ENCODE data around the gene INTS15.
A peak's percentile ranks its signal among the peaks of the same experiment; 100 is the strongest.

INTS15 gene

DNA sequence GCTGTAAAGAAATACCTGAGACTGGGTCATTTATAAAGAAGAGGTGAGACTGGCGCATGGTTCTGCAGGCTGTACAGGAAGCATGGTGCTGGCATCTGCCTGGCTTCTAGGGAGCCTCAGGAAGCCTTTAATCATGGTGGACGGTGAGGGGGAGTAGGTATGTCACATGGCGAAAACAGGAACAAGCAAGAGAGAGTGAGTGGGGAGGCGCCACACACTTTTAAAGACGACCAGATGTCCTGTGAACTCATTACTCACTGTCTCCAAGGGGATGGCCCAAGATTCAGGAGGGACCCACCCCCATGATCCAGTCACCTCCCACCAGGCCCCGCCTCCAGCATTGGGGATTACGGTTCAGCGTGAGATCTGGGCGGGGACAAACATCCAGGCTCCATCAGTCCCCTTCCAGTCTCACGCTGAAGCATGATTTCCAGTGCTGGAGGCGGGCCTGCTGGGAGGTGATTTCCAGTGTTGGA, 50.5 kb downstream of the INTS15 start:
- DNase-seq (peak; percentile 18), ATAC-seq (ENCODE audit: insufficient read depth, low read depth) (no peak)
- peaks cover 59% of the 10 kb centered on the region for H4K20me1 ChIP-seq (ENCODE audit: insufficient read depth, low read length)
- no peaks in the 10 kb centered on the region for H3K27me3 ChIP-seq (ENCODE audit: insufficient read depth, low read length, poor library complexity)
- H3K79me2 ChIP-seq (ENCODE audit: insufficient read depth, low read length): peaks cover 67% of the 10 kb centered on the region
- H3K36me3 ChIP-seq (ENCODE audit: insufficient read depth, low read length): peaks cover 68% of the 10 kb centered on the region
- H2AFZ ChIP-seq (ENCODE audit: low read depth, low read length): no peak overlapping the region
- peak overlapping the region; percentile 32; the same call in 1 of the 2 replicates for H3K27ac ChIP-seq (ENCODE audit: low read length)
- no peaks in the 10 kb centered on the region for H3K9me3 ChIP-seq (ENCODE audit: insufficient read depth, low read length, severe bottlenecking)
- H3K4me1 ChIP-seq (ENCODE audit: insufficient read depth, low read length): peaks cover 38% of the 10 kb centered on the region
- H3K9ac ChIP-seq (ENCODE audit: low read depth, low read length): no peak overlapping the region
- TF ChIP-seq EZH2 (IDR thresholded peaks at IDR 0.05; ENCODE audit: borderline replicate concordance, low read depth, low read length, severe bottlenecking): no peak
- TF ChIP-seq, protein P1, sequence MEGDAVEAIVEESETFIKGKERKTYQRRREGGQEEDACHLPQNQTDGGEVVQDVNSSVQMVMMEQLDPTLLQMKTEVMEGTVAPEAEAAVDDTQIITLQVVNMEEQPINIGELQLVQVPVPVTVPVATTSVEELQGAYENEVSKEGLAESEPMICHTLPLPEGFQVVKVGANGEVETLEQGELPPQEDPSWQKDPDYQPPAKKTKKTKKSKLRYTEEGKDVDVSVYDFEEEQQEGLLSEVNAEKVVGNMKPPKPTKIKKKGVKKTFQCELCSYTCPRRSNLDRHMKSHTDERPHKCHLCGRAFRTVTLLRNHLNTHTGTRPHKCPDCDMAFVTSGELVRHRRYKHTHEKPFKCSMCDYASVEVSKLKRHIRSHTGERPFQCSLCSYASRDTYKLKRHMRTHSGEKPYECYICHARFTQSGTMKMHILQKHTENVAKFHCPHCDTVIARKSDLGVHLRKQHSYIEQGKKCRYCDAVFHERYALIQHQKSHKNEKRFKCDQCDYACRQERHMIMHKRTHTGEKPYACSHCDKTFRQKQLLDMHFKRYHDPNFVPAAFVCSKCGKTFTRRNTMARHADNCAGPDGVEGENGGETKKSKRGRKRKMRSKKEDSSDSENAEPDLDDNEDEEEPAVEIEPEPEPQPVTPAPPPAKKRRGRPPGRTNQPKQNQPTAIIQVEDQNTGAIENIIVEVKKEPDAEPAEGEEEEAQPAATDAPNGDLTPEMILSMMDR (IDR thresholded peaks at IDR 0.05; ENCODE audit: borderline replicate concordance, extremely low read depth, low read length, poor library complexity, severe bottlenecking): no peak
- 0 out of 2 replicates have a peak overlapping the region, but pooled peaks have one; percentile 13 for H3K4me2 ChIP-seq (ENCODE audit: insufficient read depth, low read length)
- no peak overlapping the region for H3K4me3 ChIP-seq (ENCODE audit: low read depth in 1 of 2, low read length in 2 of 2)

GRCh38 chr7:6641305-6642035, 51.6 kb downstream of the INTS15 start:
- no peak overlapping the region for H3K4me2 ChIP-seq (ENCODE audit: insufficient read depth, low read length)
- peaks cover 75% of the 10 kb centered on the region for H3K36me3 ChIP-seq (ENCODE audit: insufficient read depth, low read length)
- TF ChIP-seq, protein P1 (IDR thresholded peaks at IDR 0.05; ENCODE audit: borderline replicate concordance, extremely low read depth, low read length, poor library complexity, severe bottlenecking): no peak
- no peak for TF ChIP-seq EZH2 (IDR thresholded peaks at IDR 0.05; ENCODE audit: borderline replicate concordance, low read depth, low read length, severe bottlenecking)
- H3K9me3 ChIP-seq (ENCODE audit: insufficient read depth, low read length, severe bottlenecking): no peaks in the 10 kb centered on the region
- H3K27me3 ChIP-seq (ENCODE audit: insufficient read depth, low read length, poor library complexity): no peaks in the 10 kb centered on the region
- no peak overlapping the region for H2AFZ ChIP-seq (ENCODE audit: low read depth, low read length)
- H3K27ac ChIP-seq (ENCODE audit: low read length): no peak overlapping the region
- peaks cover 67% of the 10 kb centered on the region for H3K79me2 ChIP-seq (ENCODE audit: insufficient read depth, low read length)
- no peak overlapping the region for H3K9ac ChIP-seq (ENCODE audit: low read depth, low read length)
- H3K4me1 ChIP-seq (ENCODE audit: insufficient read depth, low read length): peaks cover 33% of the 10 kb centered on the region
- ATAC-seq (ENCODE audit: insufficient read depth, low read depth): no peak
- no peak overlapping the region for H3K4me3 ChIP-seq (ENCODE audit: low read depth in 1 of 2, low read length in 2 of 2)
- DNase-seq: no peak
- peaks cover 62% of the 10 kb centered on the region for H4K20me1 ChIP-seq (ENCODE audit: insufficient read depth, low read length)

DNA sequence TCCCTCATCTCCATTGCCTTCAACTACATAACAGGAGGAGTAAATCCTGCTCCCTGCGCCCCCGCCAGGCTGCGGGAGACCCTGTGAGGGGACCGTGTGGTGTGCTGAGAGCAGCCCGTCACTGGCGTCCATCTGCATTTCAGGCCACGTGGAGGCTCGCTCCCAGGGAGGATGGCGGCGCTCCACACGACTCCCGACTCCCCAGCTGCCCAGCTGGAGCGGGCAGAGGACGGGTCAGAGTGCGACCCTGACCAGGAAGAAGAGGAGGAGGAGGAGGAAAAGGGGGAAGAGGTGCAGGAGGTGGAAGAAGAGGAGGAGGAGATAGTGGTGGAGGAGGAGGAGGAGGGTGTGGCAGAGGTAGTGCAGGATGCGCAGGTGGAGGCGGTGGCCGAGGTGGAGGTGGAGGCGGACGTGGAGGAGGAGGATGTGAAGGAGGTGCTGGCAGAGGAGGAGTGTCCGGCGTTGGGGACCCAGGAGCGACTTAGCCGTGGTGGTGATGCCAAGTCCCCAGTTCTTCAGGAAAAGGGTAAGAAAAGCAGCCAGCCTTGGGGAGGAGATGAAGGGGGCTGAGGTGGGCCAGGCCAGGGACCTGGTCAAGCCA, 52.5 kb downstream of the INTS15 start:
- H3K27ac ChIP-seq (ENCODE audit: low read length): no peak overlapping the region
- peaks cover 69% of the 10 kb centered on the region for H3K79me2 ChIP-seq (ENCODE audit: insufficient read depth, low read length)
- TF ChIP-seq, protein P1 (IDR thresholded peaks at IDR 0.05; ENCODE audit: borderline replicate concordance, extremely low read depth, low read length, poor library complexity, severe bottlenecking): no peak
- TF ChIP-seq EZH2 (IDR thresholded peaks at IDR 0.05; ENCODE audit: borderline replicate concordance, low read depth, low read length, severe bottlenecking): no peak
- no peak overlapping the region for H3K4me3 ChIP-seq (ENCODE audit: low read depth in 1 of 2, low read length in 2 of 2)
- peaks cover 69% of the 10 kb centered on the region for H4K20me1 ChIP-seq (ENCODE audit: insufficient read depth, low read length)
- H2AFZ ChIP-seq (ENCODE audit: low read depth, low read length): no peak overlapping the region
- DNase-seq: no peak
- H3K4me1 ChIP-seq (ENCODE audit: insufficient read depth, low read length): peaks cover 29% of the 10 kb centered on the region
- no peaks in the 10 kb centered on the region for H3K27me3 ChIP-seq (ENCODE audit: insufficient read depth, low read length, poor library complexity)
- peaks cover 84% of the 10 kb centered on the region for H3K36me3 ChIP-seq (ENCODE audit: insufficient read depth, low read length)
- ATAC-seq (ENCODE audit: insufficient read depth, low read depth): no peak
- no peak overlapping the region for H3K9ac ChIP-seq (ENCODE audit: low read depth, low read length)
- no peak overlapping the region for H3K4me2 ChIP-seq (ENCODE audit: insufficient read depth, low read length)
- no peaks in the 10 kb centered on the region for H3K9me3 ChIP-seq (ENCODE audit: insufficient read depth, low read length, severe bottlenecking)

Measured in DND-41 (cell line).